ENCODE data around the gene GPR63. TPM values are rescaled to one million over a fixed set of nuclear protein-coding genes. Genes with fewer than 3 reads are reported as not detected.

The GPR63 gene
- total RNA-seq, 1 experiment from 2014 or later, result 4.1 TPM

- no peak for TF ChIP-seq EZH2 (IDR thresholded peaks at IDR 0.05; ENCODE audit: borderline replicate concordance, low read depth, low read length, poor library complexity, severe bottlenecking)
- TF ChIP-seq CTCF (conservative IDR thresholded peaks at IDR 0.05; ENCODE audit: low read depth, low read length), result no peak
- Histone ChIP-seq H3K27me3 (replicated peaks; ENCODE audit: insufficient read depth, low read depth, low read length, poor library complexity) (no peaks in the 10 kb centered on the region), H3K27ac (ENCODE audit: low read depth, low read length, poor library complexity, severe bottlenecking) (no peak overlapping the region), H3K36me3 (ENCODE audit: insufficient read depth, low read length, poor library complexity, severe bottlenecking) (no peaks in the 10 kb centered on the region), H3K4me3 (ENCODE audit: low read depth, low read length, poor library complexity, severe bottlenecking) (no peak overlapping the region), H3K4me1 (ENCODE audit: insufficient read depth, low read length, poor library complexity, severe bottlenecking) (no peaks in the 10 kb centered on the region), H3K9me3 (ENCODE audit: low read depth, low read length, poor library complexity, severe bottlenecking) (no peaks in the 10 kb centered on the region)
- BruUV-seq (replicated peaks), result no TSS peak
- ChIA-PET CTCF (no interaction called here), POLR2A (ENCODE audit: low non-redundant PET) (no interaction called here)
- no peak for DNase-seq (ENCODE audit: low spot score)
- intact Hi-C loops (cut with micrococcal nuclease; ENCODE audit: unreplicated experiment), result no loop called here
These were observed 26.1 kb downstream of the GPR63 start for GRCh38 chr6:96811136-96811535.

- H3K4me3 ChIP-seq (ENCODE audit: low read depth, low read length, poor library complexity, severe bottlenecking), result no peak overlapping the region
- H3K36me3 ChIP-seq (ENCODE audit: insufficient read depth, low read length, poor library complexity, severe bottlenecking), result no peaks in the 10 kb centered on the region
- H3K4me1 ChIP-seq (ENCODE audit: insufficient read depth, low read length, poor library complexity, severe bottlenecking), result no peaks in the 10 kb centered on the region
- no TSS peak for BruUV-seq (replicated peaks)
- no peaks in the 10 kb centered on the region for H3K9me3 ChIP-seq (ENCODE audit: low read depth, low read length, poor library complexity, severe bottlenecking)
- TF ChIP-seq EZH2 (IDR thresholded peaks at IDR 0.05; ENCODE audit: borderline replicate concordance, low read depth, low read length, poor library complexity, severe bottlenecking) (no peak), CTCF (conservative IDR thresholded peaks at IDR 0.05; ENCODE audit: low read depth, low read length) (no peak)
- intact Hi-C loops (cut with micrococcal nuclease; ENCODE audit: unreplicated experiment), result no loop called here
- ChIA-PET CTCF (no interaction called here), POLR2A (ENCODE audit: low non-redundant PET) (no interaction called here)
- H3K27me3 ChIP-seq (replicated peaks; ENCODE audit: insufficient read depth, low read depth, low read length, poor library complexity), result no peaks in the 10 kb centered on the region
- no peak overlapping the region for H3K27ac ChIP-seq (ENCODE audit: low read depth, low read length, poor library complexity, severe bottlenecking)
- DNase-seq (ENCODE audit: low spot score), result no peak
These were observed 28.2 kb downstream of the GPR63 start for GRCh38 chr6:96809119-96809518.

- BruUV-seq (replicated peaks), result no TSS peak
- CTCF ChIA-PET, result no interaction called here
- Histone ChIP-seq H3K9me3 (ENCODE audit: low read depth, low read length, poor library complexity, severe bottlenecking) (no peaks in the 10 kb centered on the region), H3K4me3 (ENCODE audit: low read depth, low read length, poor library complexity, severe bottlenecking) (no peak overlapping the region), H3K36me3 (ENCODE audit: insufficient read depth, low read length, poor library complexity, severe bottlenecking) (no peaks in the 10 kb centered on the region), H3K27me3 (replicated peaks; ENCODE audit: insufficient read depth, low read depth, low read length, poor library complexity) (no peaks in the 10 kb centered on the region), H3K27ac (ENCODE audit: low read depth, low read length, poor library complexity, severe bottlenecking) (no peak overlapping the region), H3K4me1 (ENCODE audit: insufficient read depth, low read length, poor library complexity, severe bottlenecking) (no peaks in the 10 kb centered on the region)
- POLR2A ChIA-PET (ENCODE audit: low non-redundant PET), result no interaction called here
- DNase-seq (ENCODE audit: low spot score), result no peak
- intact Hi-C loops (cut with micrococcal nuclease; ENCODE audit: unreplicated experiment), result no loop called here
- TF ChIP-seq CTCF (conservative IDR thresholded peaks at IDR 0.05; ENCODE audit: low read depth, low read length) (no peak), EZH2 (IDR thresholded peaks at IDR 0.05; ENCODE audit: borderline replicate concordance, low read depth, low read length, poor library complexity, severe bottlenecking) (no peak)
These were observed 34.2 kb downstream of the GPR63 start for GRCh38 chr6:96803106-96803481.
